GM12878 (cell line): ENCODE results near the gene IL32. TPM values are rescaled to one million over a fixed set of nuclear protein-coding genes. Genes with fewer than 3 reads are reported as not detected.
A peak's percentile ranks its signal among the peaks of the same experiment; 100 is the strongest.

ENCODE experiments used
- CTCF ChIP-seq, 3 experiments: IDR thresholded peaks in 2 of 3; conservative IDR thresholded peaks in 1 of 3; 2 replicates each; pipeline ENCODE4 v1.5.1; 2011; ENCODE audit warnings: low read depth in 3 of 3, low read length in 3 of 3, mild to moderate bottlenecking in 3 of 3, control low read depth in 2 of 3, moderate library complexity in 2 of 3, inconsistent platforms in 1 of 3, mixed read lengths in 1 of 3; ENCODE audit not compliant: control insufficient read depth in 2 of 3, insufficient read depth in 1 of 3; ENCODE audit errors: extremely low read depth in 1 of 3
- ESRRA ChIP-seq: IDR thresholded peaks from 2 replicates; pipeline ENCODE4 v1.6.1; 2012; ENCODE audit warnings: mild to moderate bottlenecking, low read length, improper control_type of control experiment
- FOXK2 ChIP-seq: fragments of 450-650 bp; IDR thresholded peaks from 2 replicates; pipeline ENCODE4 v1.6.1; 2017; ENCODE audit warnings: mild to moderate bottlenecking, moderate library complexity
- GATAD2B ChIP-seq: fragments of 450-650 bp; conservative IDR thresholded peaks from 2 replicates; pipeline ENCODE4 v1.6.1; 2017; ENCODE audit warnings: low read depth, mild to moderate bottlenecking, moderate library complexity
- HDGF ChIP-seq: fragments of 450-650 bp; IDR thresholded peaks from 2 replicates; pipeline ENCODE4 v1.6.1; 2016; ENCODE audit warnings: antibody characterized with exemption
- IKZF1 ChIP-seq: fragments of 450-650 bp; conservative IDR thresholded peaks from 2 replicates; pipeline ENCODE4 v1.6.1; 2017; ENCODE audit warnings: antibody characterized with exemption, mild to moderate bottlenecking
- MEF2B ChIP-seq: fragments of 450-650 bp; IDR thresholded peaks from 2 replicates; pipeline ENCODE4 v1.6.1; 2018; ENCODE audit warnings: mild to moderate bottlenecking, moderate library complexity; ENCODE audit not compliant: partially characterized antibody, poor library complexity, severe bottlenecking
- NR2C1 ChIP-seq: fragments of 450-650 bp; IDR thresholded peaks from 2 replicates; pipeline ENCODE4 v1.6.1; 2017; ENCODE audit warnings: antibody characterized with exemption, mild to moderate bottlenecking, moderate library complexity
- NR2C2 ChIP-seq: IDR thresholded peaks from 2 replicates; pipeline ENCODE4 v1.6.1; 2011; ENCODE audit warnings: borderline replicate concordance, low read depth; ENCODE audit not compliant: control insufficient read depth, insufficient read length
- PAX5 ChIP-seq: IDR thresholded peaks from 2 replicates; pipeline ENCODE4 v1.6.1; 2011; ENCODE audit warnings: low read depth, low read length, borderline replicate concordance
- RAD21 ChIP-seq: IDR thresholded peaks from 2 replicates; pipeline ENCODE4 v1.6.1; 2011; ENCODE audit warnings: mild to moderate bottlenecking, low read depth, low read length, moderate library complexity; ENCODE audit not compliant: insufficient read depth
- RCOR1 ChIP-seq: conservative IDR thresholded peaks from 2 replicates; pipeline ENCODE4 v1.6.1; 2012; ENCODE audit warnings: low read depth, low read length, improper control_type of control experiment
- REST ChIP-seq: IDR thresholded peaks from 2 replicates; pipeline ENCODE4 v1.6.1; 2012; ENCODE audit warnings: mild to moderate bottlenecking, low read depth, low read length
- SIX5 ChIP-seq: IDR thresholded peaks from 2 replicates; pipeline ENCODE4 v1.6.1; 2011; ENCODE audit warnings: mild to moderate bottlenecking, low read depth, low read length, moderate library complexity; ENCODE audit not compliant: severe bottlenecking
- SMARCA5 ChIP-seq: fragments of 450-650 bp; IDR thresholded peaks from 2 replicates; pipeline ENCODE4 v1.6.1; 2017; ENCODE audit warnings: mild to moderate bottlenecking
- SP1 ChIP-seq: IDR thresholded peaks from one replicate; pipeline ENCODE4 v1.6.1; 2011; ENCODE audit warnings: low read depth, low read length
- SPI1 ChIP-seq: IDR thresholded peaks from 2 replicates; pipeline ENCODE4 v1.6.1; 2011; ENCODE audit warnings: low read depth, mild to moderate bottlenecking, low read length, moderate library complexity, borderline replicate concordance; ENCODE audit not compliant: insufficient read depth
- STAT1 ChIP-seq: fragments of 450-650 bp; conservative IDR thresholded peaks from 2 replicates; pipeline ENCODE4 v1.6.1; 2014; ENCODE audit warnings: antibody characterized with exemption, mild to moderate bottlenecking
- STAT3 ChIP-seq: IDR thresholded peaks from 2 replicates; pipeline ENCODE4 v1.6.1; 2011; ENCODE audit warnings: low read depth, low read length, improper control_type of control experiment
- YBX1 ChIP-seq: fragments of 450-650 bp; IDR thresholded peaks from 2 replicates; pipeline ENCODE4 v1.6.1; 2016; ENCODE audit warnings: antibody characterized with exemption
- ZBTB4 ChIP-seq: fragments of 450-650 bp; formaldehyde crosslinking; IDR thresholded peaks from 2 replicates; pipeline ENCODE4 v1.4.0; 2022; ENCODE audit warnings: mild to moderate bottlenecking, moderate library complexity
- ZNF384 ChIP-seq: IDR thresholded peaks from 2 replicates; pipeline ENCODE4 v1.6.1; 2012; ENCODE audit warnings: low read depth, mild to moderate bottlenecking, low read length, improper control_type of control experiment, borderline replicate concordance
- ZZZ3 ChIP-seq: IDR thresholded peaks from 2 replicates; pipeline ENCODE4 v1.6.1; 2011; ENCODE audit warnings: low read depth; ENCODE audit not compliant: control insufficient read depth, insufficient read length
- polyA plus RNA-seq, 11 experiments: library from polyadenylated mRNA; depleted of rRNA in 4 of 11; unstranded in 6 of 11; stranded (reverse) in 5 of 11; fragments of >200 nt; fragmentation: Nextera tagmentation in 4 of 11; fragmentation: Illumina TruSeq in 1 of 11; extraction: Ambion mirVana in 4 of 11; extraction: Trizol in 1 of 11; gene quantifications; 1 replicate in 1 of 11; 2 replicates in 10 of 11; pipeline versions ENCODE4 v1.2.1 to v1.2.3, GENCODE V29; 2011 to 2016; ENCODE audit warnings: inconsistent platforms in 2 of 11, missing spikeins in 2 of 11, low read depth in 1 of 11
- total RNA-seq, 4 experiments: library from RNA; depleted of rRNA in 3 of 4; stranded (reverse); fragments of >200 nt in 3 of 4; fragmentation: Illumina TruSeq in 1 of 4; extraction: Trizol in 1 of 4; gene quantifications; 2 replicates each; pipeline versions ENCODE4 v1.2.1 to v1.2.3, GENCODE V29; 2013 to 2021

IL32 gene
- total and polyA plus RNA-seq, 10 of the 15 experiments (the other 5 are each of a cell fraction or from before 2014, with no cell fraction given) = 27.0 to 122 (median 55.8) TPM

DNA sequence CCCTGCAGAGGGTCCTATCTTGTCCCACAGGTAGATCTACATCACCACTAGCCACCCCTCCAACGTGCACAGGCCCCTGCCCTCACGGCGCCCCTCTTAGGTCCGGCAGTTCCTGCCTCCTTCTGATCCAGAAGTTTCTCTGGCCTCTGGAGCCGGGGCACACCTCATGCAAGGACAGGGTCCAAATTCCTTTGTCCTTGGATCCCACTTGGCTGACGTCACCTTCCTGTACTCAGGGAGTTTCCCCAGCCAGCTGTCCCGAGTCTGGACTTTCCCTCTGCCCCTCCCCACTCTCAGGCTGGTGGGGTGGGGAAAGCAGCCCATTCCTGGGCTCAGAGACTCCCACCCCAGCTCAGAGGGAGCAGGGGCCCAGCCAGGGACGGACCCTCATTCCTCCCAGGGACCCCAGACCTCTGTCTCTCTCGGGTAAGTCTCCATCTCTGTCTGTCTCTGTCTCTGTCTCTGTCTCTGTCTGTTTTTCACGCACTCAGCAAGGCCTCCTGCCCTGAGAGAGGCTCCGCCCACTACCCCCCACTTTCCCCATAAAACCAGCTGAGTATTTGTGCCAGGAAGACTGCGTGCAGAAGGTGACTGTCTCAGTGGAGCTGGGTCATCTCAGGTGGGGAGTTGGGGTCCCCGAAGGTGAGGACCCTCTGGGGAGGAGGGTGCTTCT lies at the start of gene IL32 (continued):
- no peak for TF ChIP-seq CTCF (IDR thresholded peaks at IDR 0.05 in 2 of 3, conservative IDR thresholded peaks at IDR 0.05 in 1 of 3; ENCODE audit: control insufficient read depth in 2 of 3, extremely low read depth in 1 of 3, insufficient read depth in 1 of 3, low read depth in 3 of 3, low read length in 3 of 3)
- TF ChIP-seq SMARCA5 = no peak
- TF ChIP-seq RAD21 = no peak
- no peak for TF ChIP-seq NR2C2
- no peak for TF ChIP-seq SP1
- peak; percentile 34; the same call in 1 of the 2 replicates for TF ChIP-seq HDGF
- TF ChIP-seq FOXK2 = no peak
- TF ChIP-seq SIX5 = no peak
- TF ChIP-seq NR2C1 = no peak
- no peak for TF ChIP-seq STAT1
- no peak for TF ChIP-seq YBX1
- TF ChIP-seq GATAD2B = peak; percentile 69
- no peak for TF ChIP-seq ZZZ3
- no peak for TF ChIP-seq PAX5
- no peak for TF ChIP-seq ESRRA
- TF ChIP-seq STAT3 = no peak
- peak; percentile 18 for TF ChIP-seq MEF2B
- no peak for TF ChIP-seq ZNF384
- no peak for TF ChIP-seq REST
- peak; percentile 93 for TF ChIP-seq IKZF1
- TF ChIP-seq SPI1 = no peak
- TF ChIP-seq RCOR1 = no peak
- no peak for TF ChIP-seq ZBTB4 (CRISPR knock-in tag)
